Sciatic nerve (tissue), 2 donors: ENCODE measurements around the gene PCDHGA1. TPM values are rescaled to one million over a fixed set of nuclear protein-coding genes. Genes with fewer than 3 reads are reported as not detected.

Experiments
- ATAC-seq: fragments of 200-7000 bp; cut with Tn5 transposase; one replicate; pipeline ENCODE4 v1.9.1; 2020; ENCODE audit warnings: mild to moderate bottlenecking, moderate library complexity
- DNase-seq: peaks from one replicate; pipeline ENCODE4 v3.0.0-alpha.2; 2020; ENCODE audit warnings: low spot score
- intact Hi-C: fragments of 100-400 bp; cut with DNase I; formaldehyde crosslinking; loops from one replicate; pipeline ENCODE4 v1.14.2; 2022
- total RNA-seq: library from RNA; stranded (reverse); fragmentation: NEBNext Ultra II Directional; extraction: Animal tissue kit (Norgen Biotek cat#: 25700); gene quantifications from one replicate; pipeline ENCODE4 v1.2.1, GENCODE V29; 2021
- donor health status: DM: no; HTN: no; CAD: no.
- donor health status: DM: no; HTN: no; CAD: no.

Gene PCDHGA1
- total RNA-seq, 1 donor from 2014 or later = 1.4 TPM

DNA sequence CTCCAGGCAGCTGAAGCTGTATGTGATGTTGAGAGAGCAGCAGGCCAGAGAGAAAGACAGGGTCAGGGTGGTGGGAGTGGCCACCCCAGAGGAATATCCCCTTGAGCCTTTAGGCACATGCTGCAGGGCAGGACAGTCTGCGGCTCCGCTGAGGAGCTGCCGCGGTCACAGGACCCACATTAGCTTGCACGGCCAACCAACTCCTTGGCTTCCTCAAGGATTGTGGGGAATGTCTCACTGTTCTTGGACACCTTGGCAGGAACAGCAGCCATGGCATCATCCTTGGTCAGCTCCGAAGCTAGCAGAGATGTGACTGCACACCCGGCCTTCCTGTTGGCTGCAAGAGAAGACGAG is 186.3 kb downstream of the PCDHGA1 start:
- intact Hi-C loops = no loop called here
- ATAC-seq (no peak), DNase-seq (no peak)

GRCh38 chr5:141517312-141517711 is 187.0 kb downstream of the PCDHGA1 start:
- intact Hi-C loops = no loop called here
- no peak for ATAC-seq
- DNase-seq = no peak

- intact Hi-C loops = no loop called here
- ATAC-seq (no peak), DNase-seq (no peak)
Observed at GRCh38 chr5:141517880-141518617, 187.7 kb downstream of the PCDHGA1 start.

DNA sequence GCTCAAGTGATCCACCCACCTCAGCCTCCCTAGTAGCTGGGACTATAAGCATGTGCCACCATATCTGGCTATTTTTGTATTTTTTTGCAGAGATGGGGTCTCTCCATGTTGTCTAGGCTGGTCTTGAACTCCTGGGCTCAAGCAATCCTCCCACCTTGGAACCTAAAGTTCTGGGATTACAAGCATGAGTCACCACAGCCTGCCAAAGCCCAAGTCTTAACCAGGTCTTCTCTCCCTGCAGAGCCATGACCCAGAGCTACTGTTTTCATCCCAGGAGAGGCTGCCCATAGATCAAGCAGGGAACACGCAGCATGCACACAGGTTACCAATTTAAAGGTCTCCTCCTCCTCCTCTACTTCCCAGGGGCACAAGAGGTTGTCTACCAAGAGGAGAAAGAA is 188.3 kb downstream of the PCDHGA1 start:
- intact Hi-C loops = no loop called here
- DNase-seq (no peak), ATAC-seq (no peak)

- DNase-seq = no peak
- intact Hi-C loops = no loop called here
- ATAC-seq = no peak
Observed at GRCh38 chr5:141519605-141520565, 189.6 kb downstream of the PCDHGA1 start.

DNA sequence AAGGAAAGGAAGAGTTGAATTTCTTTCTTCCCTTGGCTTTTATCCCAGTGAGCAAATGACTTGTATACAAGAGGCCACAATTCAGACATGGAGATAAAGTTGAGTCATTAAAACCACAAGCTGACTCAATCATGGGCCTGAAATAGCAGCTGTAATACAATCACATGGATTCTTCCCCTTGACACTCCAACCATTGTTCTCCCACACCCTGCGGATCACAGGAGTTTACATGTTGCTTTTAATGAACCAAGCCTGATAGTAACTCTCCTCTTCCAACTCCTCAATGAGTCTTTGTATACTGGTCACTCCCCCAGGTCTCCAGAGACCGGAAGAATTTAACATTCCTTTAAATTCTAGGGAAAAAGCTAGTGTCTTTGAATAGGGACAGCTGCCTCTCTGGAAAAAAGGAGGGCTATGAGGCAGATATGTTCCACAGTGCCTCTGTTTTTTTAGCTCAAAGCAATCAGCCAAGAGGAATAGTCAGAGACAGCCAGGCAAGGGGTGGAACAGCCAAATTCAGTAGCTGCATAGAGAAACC is 191.0 kb downstream of the PCDHGA1 start:
- ATAC-seq (peak; percentile 87), DNase-seq (no peak)
- intact Hi-C loops = no loop called here

DNA sequence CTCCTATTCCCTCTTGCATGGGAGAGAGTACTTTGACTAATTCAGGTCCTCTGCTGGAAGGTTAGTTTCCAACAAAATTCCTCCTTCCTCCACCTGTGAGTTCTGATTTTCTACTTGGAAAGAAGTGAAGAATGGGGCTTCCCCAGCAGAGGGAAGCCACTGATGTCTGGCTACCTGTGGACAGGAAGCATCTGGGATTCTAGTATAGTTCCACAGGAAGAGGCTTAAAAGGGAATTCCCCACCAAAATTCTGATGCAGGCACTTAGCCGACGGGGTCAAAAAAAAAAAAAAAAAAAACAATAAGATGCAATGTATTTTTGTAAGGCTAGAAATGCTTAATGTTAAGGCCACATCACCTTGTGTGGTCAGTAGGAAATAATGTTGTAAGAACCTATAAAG is 192.0 kb downstream of the PCDHGA1 start:
- intact Hi-C loops = no loop called here
- no peak for DNase-seq
- ATAC-seq = no peak

- DNase-seq (no peak), ATAC-seq (no peak)
- intact Hi-C loops = no loop called here
Observed at GRCh38 chr5:141523991-141524390, 193.7 kb downstream of the PCDHGA1 start.

GRCh38 chr5:141524604-141525597 is 194.6 kb downstream of the PCDHGA1 start:
- DNase-seq = peak; percentile 90
- intact Hi-C loops = no loop called here
- ATAC-seq = peak; percentile 85

DNA sequence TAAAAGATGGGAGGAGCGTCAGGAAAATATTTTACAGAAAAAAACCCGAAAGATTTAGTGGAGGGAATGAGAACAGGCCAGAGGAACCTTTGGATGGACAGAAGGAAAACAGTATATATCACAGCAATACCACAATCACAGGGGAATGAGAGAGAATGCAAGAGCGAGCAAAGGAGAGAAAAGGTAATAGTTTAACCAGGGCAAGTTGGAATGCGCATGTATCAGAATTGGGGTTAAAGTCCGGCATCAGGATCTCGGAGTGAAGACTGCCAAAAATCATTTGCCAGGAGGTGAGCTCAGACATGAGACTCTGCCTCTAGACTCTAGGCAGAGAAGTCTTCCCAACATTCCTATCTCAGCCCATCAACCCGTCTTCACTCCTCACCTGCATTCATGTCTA is 195.3 kb downstream of the PCDHGA1 start:
- intact Hi-C loops = no loop called here
- DNase-seq = no peak
- ATAC-seq = no peak

- intact Hi-C loops = no loop called here
- DNase-seq = no peak
- no peak for ATAC-seq
Observed at GRCh38 chr5:141527426-141527825, 197.1 kb downstream of the PCDHGA1 start.

DNA sequence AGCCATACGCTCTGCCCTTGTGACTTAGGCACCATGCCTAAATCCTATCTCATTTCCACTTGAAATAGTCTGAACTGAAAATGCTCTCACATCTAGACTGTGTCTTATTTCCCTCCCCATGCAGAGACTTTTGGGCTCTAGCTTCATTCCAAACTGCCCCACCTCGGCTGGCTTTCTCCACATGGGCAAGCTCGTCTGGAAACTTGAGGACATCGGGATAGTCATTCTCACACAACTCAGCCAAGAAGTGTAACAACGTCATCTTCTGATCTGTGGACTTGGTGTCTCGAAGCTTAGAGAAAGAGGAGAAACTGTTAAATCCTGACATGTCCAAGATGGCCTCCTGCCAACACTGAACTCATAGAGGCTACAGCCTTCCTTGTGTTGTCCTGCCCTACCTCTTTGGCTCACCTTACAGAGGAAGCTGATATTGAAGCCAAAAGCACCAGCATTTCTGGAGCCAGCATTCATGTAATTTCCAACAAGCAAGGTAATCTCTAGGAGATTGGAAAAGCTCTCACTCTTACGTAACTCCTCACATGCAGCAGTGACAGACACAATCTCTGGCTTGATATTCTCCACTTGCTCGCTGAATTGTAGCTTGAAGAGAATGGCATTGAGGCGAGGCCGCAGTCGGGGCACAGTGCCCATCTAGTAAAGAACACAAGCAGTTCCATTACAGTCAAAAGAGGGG is 198.1 kb downstream of the PCDHGA1 start:
- intact Hi-C loops = no loop called here
- DNase-seq = no peak
- ATAC-seq = peak; percentile 7

DNA sequence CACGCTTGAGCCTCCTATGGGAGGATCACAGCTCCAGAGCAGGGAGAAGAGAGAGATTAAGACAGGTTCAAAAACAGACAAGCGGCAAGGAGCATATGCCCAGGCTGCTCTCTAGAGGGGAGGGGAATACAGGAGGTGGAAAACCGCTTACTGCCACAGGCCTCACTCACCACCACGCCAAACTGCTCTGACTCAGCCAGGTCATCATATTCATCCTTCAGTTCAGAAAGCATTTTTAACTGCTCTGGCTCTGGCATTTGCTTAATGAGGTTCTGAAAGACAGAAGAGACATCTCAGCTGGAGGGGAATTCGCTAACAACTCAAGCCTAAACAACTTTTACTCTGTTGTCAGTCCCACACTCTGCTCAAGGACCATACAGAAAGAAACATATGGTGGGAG is 198.7 kb downstream of the PCDHGA1 start:
- ATAC-seq = no peak
- intact Hi-C loops = no loop called here
- no peak for DNase-seq

DNA sequence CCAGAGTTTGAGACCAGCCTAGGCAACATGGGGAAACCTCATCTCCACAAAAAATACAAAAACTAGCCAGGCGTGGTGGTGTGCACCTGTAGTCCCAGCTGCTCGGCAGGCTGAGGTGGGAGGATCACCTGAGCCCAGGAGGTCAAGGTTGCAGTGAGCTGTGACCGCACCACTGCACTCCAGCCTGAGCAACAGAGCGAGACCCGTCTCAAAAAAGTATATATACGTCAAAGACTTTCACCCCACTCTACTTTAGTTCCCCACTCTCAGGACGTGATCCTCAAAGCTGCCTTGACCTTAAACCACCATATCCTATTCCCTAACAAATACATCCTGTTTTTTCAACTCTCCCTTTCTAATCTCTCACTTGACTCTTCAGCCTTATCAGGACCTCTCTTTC is 199.6 kb downstream of the PCDHGA1 start:
- ATAC-seq (no peak), DNase-seq (no peak)
- intact Hi-C loops = no loop called here

DNA sequence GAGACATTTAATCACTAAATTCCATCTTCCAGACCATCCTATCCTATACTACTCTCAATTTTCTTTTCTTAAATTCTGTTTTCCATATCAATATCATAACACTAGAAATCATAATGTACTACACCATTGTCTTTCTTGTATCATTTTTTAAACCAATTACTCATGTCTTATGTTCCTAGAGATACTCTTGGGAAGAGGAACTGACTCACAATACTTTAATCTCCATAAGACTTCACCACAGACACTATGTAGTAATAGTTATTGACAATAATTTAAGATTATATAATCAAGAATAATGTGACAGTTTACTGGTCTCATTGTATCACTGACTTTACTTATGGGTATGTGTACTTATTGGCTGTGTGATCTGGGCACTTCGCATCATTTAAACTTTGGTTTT is 202.4 kb downstream of the PCDHGA1 start:
- intact Hi-C loops = no loop called here
- no peak for DNase-seq
- no peak for ATAC-seq

DNA sequence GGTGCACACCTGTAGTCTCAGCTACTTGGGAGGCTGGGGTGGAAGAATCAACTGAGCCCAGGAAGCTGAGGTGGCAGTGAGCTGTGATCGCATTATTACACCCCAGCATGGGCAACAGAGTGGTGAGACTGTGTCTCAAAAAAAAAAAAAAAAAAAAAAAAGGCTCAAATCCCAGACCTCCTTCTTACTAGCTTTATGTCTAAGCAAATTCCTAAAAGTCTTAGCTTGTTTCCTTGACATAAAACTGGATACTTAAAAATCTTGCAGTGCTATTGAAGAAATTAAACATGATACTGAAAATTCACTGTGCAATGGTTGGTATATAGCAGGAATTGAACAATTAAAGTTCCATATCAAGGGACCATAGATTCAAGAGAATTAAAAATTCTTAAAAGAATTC is 203.6 kb downstream of the PCDHGA1 start:
- ATAC-seq (no peak), DNase-seq (no peak)
- intact Hi-C loops = no loop called here

DNA sequence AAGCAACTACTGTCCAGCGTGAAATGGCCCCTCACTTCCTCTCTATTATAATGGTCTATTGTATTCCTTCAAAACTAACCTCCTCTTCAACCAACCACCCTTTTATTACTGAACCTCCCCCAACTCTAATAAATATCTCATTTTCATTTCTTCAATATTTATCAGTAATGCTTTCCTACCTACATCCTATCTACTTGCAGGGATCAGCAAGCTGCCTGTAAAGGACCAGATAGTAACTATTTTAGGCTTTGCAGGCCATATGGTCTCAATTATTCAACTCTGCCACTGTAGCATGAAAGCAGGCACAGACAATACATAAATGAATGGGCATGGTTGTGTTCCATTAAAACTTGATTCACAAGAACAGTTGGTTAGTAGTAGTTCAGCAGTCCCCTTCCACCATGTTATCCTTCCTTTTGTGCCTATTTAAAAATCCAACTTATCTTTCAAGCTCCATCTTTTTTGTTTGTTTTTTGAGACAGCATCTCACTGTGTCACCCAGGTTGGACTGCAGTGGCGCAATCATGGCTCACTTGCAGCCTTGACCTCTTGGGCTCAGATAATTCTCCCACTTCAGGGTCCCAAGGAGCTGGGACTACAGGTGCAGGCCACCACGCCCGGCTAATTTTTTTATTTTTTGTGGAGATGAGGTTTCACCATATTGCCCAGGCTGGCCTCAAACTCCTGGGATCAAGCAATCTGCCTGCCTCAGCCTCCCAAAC is 204.3 kb downstream of the PCDHGA1 start:
- intact Hi-C loops = no loop called here
- DNase-seq = no peak
- ATAC-seq = no peak

DNA sequence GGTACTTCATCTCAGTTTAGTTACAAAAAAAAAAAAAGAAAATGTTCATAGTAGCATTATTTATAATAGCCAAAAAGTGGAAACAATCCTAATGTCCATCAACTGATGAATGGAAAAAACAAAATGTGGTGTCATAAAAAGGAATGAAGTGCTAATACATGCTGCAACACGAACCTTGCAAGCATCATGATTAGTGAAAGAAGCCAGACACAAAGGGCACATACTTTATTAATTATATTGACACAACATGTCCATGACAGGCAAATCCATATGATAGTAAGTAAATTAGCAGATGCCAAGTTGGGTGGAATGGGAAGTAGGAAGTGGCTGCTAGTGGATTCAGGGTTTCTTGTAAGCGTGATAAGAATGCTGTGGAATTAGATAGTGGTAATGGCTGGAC is 212.7 kb downstream of the PCDHGA1 start:
- no peak for DNase-seq
- ATAC-seq = no peak
- intact Hi-C loops = loop anchor here (10.0 kb wide), 1 partner anchor 118 kb away; the partner anchor contains the start of gene PCDHGA11
